Lower leg skin (tissue), 4 donors: ENCODE data around the gene TNS2. TPM values are rescaled to one million over a fixed set of nuclear protein-coding genes. Genes with fewer than 3 reads are reported as not detected.

Experiments used
- DNase-seq, 2 donors: peaks; one replicate each; pipeline ENCODE4 v3.0.0-alpha.2; 2019; ENCODE audit warnings: low spot score in 2 of 2
- H3K4me3 ChIP-seq: fragments of 200-600 bp; sonication (generic); 2 replicates; pipeline ENCODE4 v1.5.1; 2017; ENCODE audit warnings: mild to moderate bottlenecking, low read depth; ENCODE audit not compliant: poor library complexity, severe bottlenecking
- CTCF ChIP-seq, 3 donors: fragments of 450-650 bp; IDR thresholded peaks; one replicate each; pipeline ENCODE4 v1.5.1; 2016; ENCODE audit warnings: antibody characterized with exemption in 3 of 3, mild to moderate bottlenecking in 3 of 3, moderate library complexity in 2 of 3
- POLR2A ChIP-seq, 2 donors: fragments of 450-650 bp; IDR thresholded peaks; one replicate each; pipeline ENCODE4 v1.6.1; 2016 to 2017; ENCODE audit warnings: antibody characterized with exemption in 2 of 2, mild to moderate bottlenecking in 1 of 2, moderate library complexity in 1 of 2
- WGBS, 2 donors: methylation state at CpG; one replicate each; pipeline ENCODE4 v1.1.5; 2018; 5-methylcytosine and 5-hydroxymethylcytosine counted together
- intact Hi-C: fragments of 100-400 bp; cut with DNase I; formaldehyde crosslinking; loops from one replicate; pipeline ENCODE4 v1.15.0; 2023; ENCODE audit warnings: low total_unique reads
- total RNA-seq, 4 donors: library from RNA; depleted of rRNA; stranded (reverse); fragments of >200 nt; gene quantifications; one replicate each; pipeline ENCODE4 v1.1.0, GENCODE V29; 2016

TNS2 gene
- total RNA-seq, 4 donors from 2014 or later, result 21.8 to 87.1 (median 65.9) TPM

DNA sequence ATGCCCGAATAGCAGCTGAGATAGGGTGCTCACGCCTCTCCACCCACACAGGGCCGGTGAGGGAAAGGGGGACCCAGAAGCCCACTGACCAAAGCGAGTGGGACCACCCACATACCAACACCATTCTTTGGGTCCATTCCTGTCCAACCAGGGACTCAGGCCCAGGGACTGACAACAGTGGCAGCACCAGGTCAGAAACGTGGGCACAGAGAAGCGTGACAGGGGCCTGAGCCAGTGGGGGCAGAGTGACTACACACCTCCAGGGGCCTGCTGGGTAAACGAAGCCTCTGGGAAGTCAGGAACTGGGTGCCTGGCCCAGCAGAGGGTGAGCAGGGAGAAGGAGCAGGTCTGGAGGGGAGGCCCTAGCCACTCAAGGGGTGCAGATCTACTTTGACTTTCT is 15.6 kb downstream of the TNS2 start:
- peak; percentile 23 to 86 for DNase-seq
- intact Hi-C loops, result loop anchor here (10.0 kb wide), 1 partner anchor 129 kb away; no protein-coding TSS in a partner anchor
- no peak overlapping the region for H3K4me3 ChIP-seq
- TF ChIP-seq CTCF (IDR thresholded peaks at IDR 0.05), result no peak
- no peak for TF ChIP-seq POLR2A (IDR thresholded peaks at IDR 0.05)
- WGBS, 2 donors, result 71 to 83% methylated on average over 7 of the region's 7 CpGs

GRCh38 chr12:53065975-53066931 is 16.4 kb downstream of the TNS2 start:
- peak; percentile 78 to 96 for DNase-seq
- no peak for TF ChIP-seq POLR2A (IDR thresholded peaks at IDR 0.05)
- peak in 1 of 3 donors; percentile 90 for TF ChIP-seq CTCF (IDR thresholded peaks at IDR 0.05)
- intact Hi-C loops, result loop anchor here (10.0 kb wide), 1 partner anchor 129 kb away; no protein-coding TSS in a partner anchor
- WGBS, 2 donors, result 40 to 45% methylated on average over 24 of the region's 24 CpGs
- H3K4me3 ChIP-seq, result no peak overlapping the region

DNA sequence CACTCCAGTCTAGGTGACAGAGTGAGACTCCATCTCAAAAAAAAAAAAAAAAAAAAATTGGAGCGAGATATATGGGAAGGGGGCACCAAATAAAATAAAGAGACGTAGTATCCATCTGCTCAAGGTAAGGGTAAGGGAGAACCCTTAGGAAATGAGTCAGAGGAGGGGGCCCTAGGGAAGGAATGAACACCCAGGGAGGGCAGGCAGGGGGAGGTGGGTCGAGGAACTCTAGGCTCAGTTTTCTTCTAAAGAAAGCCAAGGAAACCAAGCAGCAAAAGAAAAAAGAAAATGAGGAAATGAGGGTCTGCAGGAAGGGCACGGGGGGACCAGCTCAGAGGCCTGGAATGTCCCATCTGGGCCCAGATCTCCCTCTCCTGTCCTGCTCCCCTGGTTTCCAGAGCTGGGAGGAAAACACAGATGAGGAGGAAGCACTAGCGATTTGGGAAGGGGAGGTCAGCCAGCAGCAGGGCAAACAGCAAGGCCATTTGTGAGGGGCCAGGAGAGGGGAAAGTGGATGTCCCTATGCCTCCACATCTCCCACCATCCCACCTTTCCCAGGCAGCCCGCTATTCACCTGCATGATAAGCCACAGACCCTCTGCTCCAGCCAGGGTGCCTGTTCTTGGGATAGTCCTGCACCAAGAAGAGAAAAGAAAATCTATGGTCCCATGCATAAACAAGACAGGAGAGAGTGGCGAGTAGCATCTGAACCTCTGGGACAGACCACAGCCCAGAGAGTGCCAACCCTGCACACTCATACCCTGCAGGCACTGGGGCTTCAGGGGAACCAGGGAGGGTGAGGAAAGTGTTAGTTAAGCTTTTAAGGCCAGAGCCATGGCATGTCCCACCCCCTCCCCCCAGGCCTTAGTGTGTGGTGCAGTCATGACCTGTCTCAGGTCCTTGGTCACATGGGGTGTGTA is 17.5 kb downstream of the TNS2 start:
- no peak for TF ChIP-seq POLR2A (IDR thresholded peaks at IDR 0.05)
- TF ChIP-seq CTCF (IDR thresholded peaks at IDR 0.05), result no peak
- DNase-seq, result peak in 1 of 2 donors; percentile 76
- 81 to 84% methylated on average over 7 of the region's 7 CpGs for WGBS, 2 donors
- intact Hi-C loops, result loop anchor here (10.0 kb wide), 1 partner anchor 127 kb away; no protein-coding TSS in a partner anchor
- H3K4me3 ChIP-seq, result no peak overlapping the region

DNA sequence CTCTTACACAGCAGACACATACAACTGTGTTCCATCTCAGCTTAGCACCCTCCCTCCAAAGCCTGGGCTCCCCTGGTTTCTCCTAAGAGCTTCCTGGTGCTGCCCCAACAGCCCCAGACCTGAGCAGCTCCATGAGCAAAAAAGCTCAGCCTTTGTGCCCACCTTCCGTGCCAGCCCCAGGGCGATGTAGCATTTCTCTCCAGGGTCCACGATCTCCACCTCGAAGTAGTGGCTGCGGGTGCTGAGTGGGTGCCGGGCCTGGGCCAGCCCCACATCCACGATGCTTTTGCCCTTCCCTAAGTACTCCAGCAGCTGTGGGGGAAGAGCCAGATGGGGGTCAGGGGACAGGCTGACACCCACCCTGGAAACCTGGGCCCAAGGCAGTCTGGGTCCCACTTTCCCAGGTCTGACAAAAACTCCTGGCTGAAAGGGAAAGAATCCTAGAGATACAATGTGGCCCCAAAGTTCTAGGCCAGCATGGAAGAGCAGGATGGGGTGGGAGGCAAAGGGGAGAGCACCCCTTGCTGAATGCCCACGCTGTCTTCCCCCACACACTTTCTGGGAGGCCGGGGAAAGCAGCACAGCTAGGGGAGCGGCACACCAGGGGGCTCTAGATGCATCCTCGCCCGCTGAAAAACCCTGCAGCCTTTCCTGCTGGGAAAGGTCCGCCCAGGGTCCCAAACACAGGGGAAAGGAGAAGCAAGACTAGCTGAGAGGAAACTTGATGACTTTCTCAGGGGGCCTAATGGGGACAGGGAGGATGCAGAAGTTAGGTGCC is 18.3 kb downstream of the TNS2 start:
- TF ChIP-seq CTCF (IDR thresholded peaks at IDR 0.05) (no peak), POLR2A (IDR thresholded peaks at IDR 0.05) (no peak)
- H3K4me3 ChIP-seq, result no peak overlapping the region
- intact Hi-C loops, result loop anchor here (1.0 to 10.0 kb wide), 2 partner anchors 29 to 127 kb away; no protein-coding TSS in a partner anchor
- 82 to 90% methylated on average over 13 of the region's 13 CpGs for WGBS, 2 donors
- peak in 1 of 2 donors; percentile 83 for DNase-seq
